Upper lobe of right lung (tissue), 1 donor: Measurements from ENCODE around the gene EXT2. TPM values are rescaled to one million over a fixed set of nuclear protein-coding genes. Genes with fewer than 3 reads are reported as not detected.

Source experiments
- ATAC-seq: fragments of 200-7000 bp; cut with Tn5 transposase; one replicate; pipeline ENCODE4 v1.9.1; 2020; ENCODE audit warnings: mild to moderate bottlenecking, moderate library complexity
- DNase-seq: peaks from one replicate; pipeline ENCODE4 v3.0.0-alpha.2; 2020
- H3K27ac ChIP-seq: fragments of 200-600 bp; one replicate; pipeline ENCODE4 v1.8.0; 2022
- H3K27me3 ChIP-seq: fragments of 200-600 bp; one replicate; pipeline ENCODE4 v1.8.0; 2022; ENCODE audit warnings: mild to moderate bottlenecking
- H3K36me3 ChIP-seq: fragments of 200-600 bp; one replicate; pipeline ENCODE4 v1.8.0; 2022
- H3K4me1 ChIP-seq: fragments of 200-600 bp; one replicate; pipeline ENCODE4 v1.8.0; 2022
- H3K4me3 ChIP-seq: fragments of 200-600 bp; one replicate; pipeline ENCODE4 v1.8.0; 2022; ENCODE audit warnings: mild to moderate bottlenecking
- H3K9me3 ChIP-seq: fragments of 200-600 bp; one replicate; pipeline ENCODE4 v1.8.0; 2022
- CTCF ChIP-seq: fragments of 200-600 bp; IDR thresholded peaks from one replicate; pipeline ENCODE4 v1.8.0; 2022; ENCODE audit warnings: antibody characterized with exemption
- intact Hi-C: fragments of 100-400 bp; cut with DNase I; formaldehyde crosslinking; loops from one replicate; pipeline ENCODE4 v1.11.0; 2022
- total RNA-seq: library from RNA; stranded (reverse); fragmentation: NEBNext Ultra II Directional; extraction: Animal tissue kit (Norgen Biotek cat#: 25700); gene quantifications from one replicate; pipeline ENCODE4 v1.2.1, GENCODE V29; 2021
- donor health status: DM: no; HTN: yes; CAD: no; lungs with severe emphysema.

EXT2 gene
- total RNA-seq, 1 donor from 2014 or later, result 61.2 TPM

GRCh38 chr11:44085330-44085729 lies 10.1 kb upstream of the EXT2 start:
- Histone ChIP-seq H3K27me3 (no peaks in the 10 kb centered on the region), H3K4me1 (no peaks in the 10 kb centered on the region), H3K4me3 (no peak overlapping the region), H3K9me3 (no peaks in the 10 kb centered on the region), H3K36me3 (no peaks in the 10 kb centered on the region), H3K27ac (no peak overlapping the region)
- no peak for TF ChIP-seq CTCF
- intact Hi-C loops, result no loop called here
- no peak for DNase-seq
- ATAC-seq, result no peak

GRCh38 chr11:44088377-44088776 lies 7.1 kb upstream of the EXT2 start:
- no peak for TF ChIP-seq CTCF
- Histone ChIP-seq H3K36me3 (no peaks in the 10 kb centered on the region), H3K4me1 (no peaks in the 10 kb centered on the region), H3K9me3 (no peaks in the 10 kb centered on the region), H3K4me3 (no peak overlapping the region), H3K27me3 (no peaks in the 10 kb centered on the region), H3K27ac (no peak overlapping the region)
- no peak for DNase-seq
- intact Hi-C loops, result no loop called here
- no peak for ATAC-seq

GRCh38 chr11:44088871-44089270 lies 6.6 kb upstream of the EXT2 start:
- no peaks in the 10 kb centered on the region for H3K36me3 ChIP-seq
- intact Hi-C loops, result no loop called here
- no peaks in the 10 kb centered on the region for H3K9me3 ChIP-seq
- no peaks in the 10 kb centered on the region for H3K27me3 ChIP-seq
- ATAC-seq (no peak), DNase-seq (no peak)
- no peak overlapping the region for H3K27ac ChIP-seq
- H3K4me3 ChIP-seq, result no peak overlapping the region
- TF ChIP-seq CTCF, result no peak
- no peaks in the 10 kb centered on the region for H3K4me1 ChIP-seq

- ATAC-seq (no peak), DNase-seq (no peak)
- Histone ChIP-seq H3K4me1 (peaks cover 6% of the 10 kb centered on the region), H3K36me3 (no peaks in the 10 kb centered on the region), H3K27ac (no peak overlapping the region), H3K9me3 (no peaks in the 10 kb centered on the region), H3K4me3 (no peak overlapping the region), H3K27me3 (no peaks in the 10 kb centered on the region)
- TF ChIP-seq CTCF, result no peak
- intact Hi-C loops, result no loop called here
Measured at GRCh38 chr11:44090539-44090938, 4.9 kb upstream of the EXT2 start.

- H3K4me1 ChIP-seq, result peaks cover 13% of the 10 kb centered on the region
- H3K27ac ChIP-seq, result no peak overlapping the region
- no peak overlapping the region for H3K4me3 ChIP-seq
- intact Hi-C loops, result no loop called here
- peak; percentile 67 for ATAC-seq
- no peaks in the 10 kb centered on the region for H3K9me3 ChIP-seq
- no peaks in the 10 kb centered on the region for H3K27me3 ChIP-seq
- no peaks in the 10 kb centered on the region for H3K36me3 ChIP-seq
- DNase-seq, result no peak
- TF ChIP-seq CTCF, result peak; percentile 85
Measured at GRCh38 chr11:44094260-44094868, 1.1 kb upstream of the EXT2 start.
